HL-60/S4 treated with phorbol 12-myristate 13-acetate at 8.2 ng/mL for 4 days and 3 days (cell line): Measurements from ENCODE around the gene ATL2.

Experiments used
- in situ Hi-C: fragments of 300-500 bp; cut with MboI; formaldehyde crosslinking; loops from 2 replicates; pipeline ENCODE4 v1.15.0; 2022; ENCODE audit warnings: low sequenced_read_pairs

The ATL2 gene

GRCh38 chr2:38278117-38278438, 99.0 kb downstream of the ATL2 start:
- in situ Hi-C loops, result loop anchor here (10.0 kb wide), 1 partner anchor 293 kb away; no protein-coding TSS in a partner anchor

- in situ Hi-C loops, result loop anchor here (10.0 kb wide), 1 partner anchor 293 kb away; no protein-coding TSS in a partner anchor
Measured at GRCh38 chr2:38277245-38278116, 99.6 kb downstream of the ATL2 start.

GRCh38 chr2:38274286-38275276, 102.5 kb downstream of the ATL2 start:
- in situ Hi-C loops, result loop anchor here (10.0 to 25.0 kb wide), 2 partner anchors 290 to 887 kb away; no protein-coding TSS in a partner anchor

- in situ Hi-C loops, result loop anchor here (10.0 to 25.0 kb wide), 2 partner anchors 287 to 884 kb away; no protein-coding TSS in a partner anchor
Measured at GRCh38 chr2:38271697-38272096, 105.4 kb downstream of the ATL2 start.

GRCh38 chr2:38269421-38269820, 107.7 kb downstream of the ATL2 start:
- in situ Hi-C loops, result loop anchor here (25.0 kb wide), 1 partner anchor 882 kb away; no protein-coding TSS in a partner anchor

GRCh38 chr2:38268691-38269327, 108.3 kb downstream of the ATL2 start:
- in situ Hi-C loops, result loop anchor here (25.0 kb wide), 1 partner anchor 882 kb away; no protein-coding TSS in a partner anchor

- in situ Hi-C loops, result loop anchor here (25.0 kb wide), 1 partner anchor 881 kb away; no protein-coding TSS in a partner anchor
Measured at GRCh38 chr2:38268001-38268400, 109.1 kb downstream of the ATL2 start.

GRCh38 chr2:38267270-38267925, 109.7 kb downstream of the ATL2 start:
- in situ Hi-C loops, result loop anchor here (25.0 kb wide), 1 partner anchor 880 kb away; no protein-coding TSS in a partner anchor

- in situ Hi-C loops, result loop anchor here (25.0 kb wide), 1 partner anchor 879 kb away; no protein-coding TSS in a partner anchor
Measured at GRCh38 chr2:38266382-38267061, 110.6 kb downstream of the ATL2 start.

GRCh38 chr2:38265461-38265860, 111.6 kb downstream of the ATL2 start:
- in situ Hi-C loops, result loop anchor here (25.0 kb wide), 1 partner anchor 878 kb away; no protein-coding TSS in a partner anchor

GRCh38 chr2:38264396-38265221, 112.5 kb downstream of the ATL2 start:
- in situ Hi-C loops, result loop anchor here (25.0 kb wide), 1 partner anchor 877 kb away; no protein-coding TSS in a partner anchor

- in situ Hi-C loops, result loop anchor here (25.0 kb wide), 1 partner anchor 876 kb away; no protein-coding TSS in a partner anchor
Measured at GRCh38 chr2:38263293-38263692, 113.8 kb downstream of the ATL2 start.

GRCh38 chr2:38262069-38262871, 114.8 kb downstream of the ATL2 start:
- in situ Hi-C loops, result loop anchor here (25.0 kb wide), 1 partner anchor 875 kb away; no protein-coding TSS in a partner anchor

GRCh38 chr2:38261569-38262068, 115.5 kb downstream of the ATL2 start:
- in situ Hi-C loops, result loop anchor here (25.0 kb wide), 1 partner anchor 874 kb away; no protein-coding TSS in a partner anchor

GRCh38 chr2:38260972-38261371, 116.1 kb downstream of the ATL2 start:
- in situ Hi-C loops, result loop anchor here (25.0 kb wide), 1 partner anchor 874 kb away; no protein-coding TSS in a partner anchor

GRCh38 chr2:38260469-38260868, 116.6 kb downstream of the ATL2 start:
- in situ Hi-C loops, result loop anchor here (25.0 kb wide), 1 partner anchor 873 kb away; no protein-coding TSS in a partner anchor

- in situ Hi-C loops, result loop anchor here (25.0 kb wide), 1 partner anchor 872 kb away; no protein-coding TSS in a partner anchor
Measured at GRCh38 chr2:38259311-38259710, 117.8 kb downstream of the ATL2 start.
